Smooth muscle cell (in vitro differentiated cells): ENCODE results near the gene LZTS3. TPM values are rescaled to one million over a fixed set of nuclear protein-coding genes. Genes with fewer than 3 reads are reported as not detected.
A peak's percentile ranks its signal among the peaks of the same experiment; 100 is the strongest.
"Not testable (repeated sequence)": the region's sequence is repeated elsewhere in the genome, so short reads cannot be mapped to it uniquely, and the experiment has no call there.

Experiments used
- DNase-seq: peaks from one replicate; lab custom pipeline; 2025; ENCODE audit not compliant: unreplicated experiment; lab: John Stamatoyannopoulos, UW
- H2AFZ ChIP-seq: fragments of 200-600 bp; sonication (generic); 2 replicates; pipeline ENCODE4 v1.6.0; 2016; ENCODE audit warnings: antibody characterized with exemption, low read depth, mild to moderate bottlenecking
- H3F3A ChIP-seq: fragments of 200-600 bp; sonication (generic); 2 replicates; pipeline ENCODE4 v1.6.0; 2017; ENCODE audit warnings: antibody characterized with exemption, low read depth
- H3K27ac ChIP-seq: fragments of 200-600 bp; sonication (generic); 2 replicates; pipeline ENCODE4 v1.5.1; 2016; ENCODE audit warnings: low read depth, mild to moderate bottlenecking
- H3K27me3 ChIP-seq: fragments of 200-600 bp; sonication (generic); 2 replicates; pipeline ENCODE4 v1.6.1; 2016; ENCODE audit warnings: low read depth, mild to moderate bottlenecking
- H3K36me3 ChIP-seq: fragments of 200-600 bp; sonication (generic); 2 replicates; pipeline ENCODE4 v1.5.1; 2016; ENCODE audit warnings: low read depth
- H3K4me1 ChIP-seq: fragments of 200-600 bp; sonication (generic); 2 replicates; pipeline ENCODE4 v1.5.1; 2016; ENCODE audit warnings: low read depth
- H3K4me2 ChIP-seq: fragments of 200-600 bp; sonication (generic); 2 replicates; pipeline ENCODE4 v1.6.0; 2016; ENCODE audit warnings: mild to moderate bottlenecking
- H3K4me3 ChIP-seq: fragments of 200-600 bp; sonication (generic); 2 replicates; pipeline ENCODE4 v1.5.1; 2016; ENCODE audit warnings: mild to moderate bottlenecking
- H3K79me2 ChIP-seq: fragments of 200-600 bp; sonication (generic); 2 replicates; pipeline ENCODE4 v1.6.0; 2016; ENCODE audit warnings: low read depth, mild to moderate bottlenecking
- H3K9ac ChIP-seq: fragments of 200-600 bp; sonication (generic); 2 replicates; pipeline ENCODE4 v1.6.0; 2016; ENCODE audit warnings: low read depth
- H3K9me3 ChIP-seq: fragments of 200-600 bp; sonication (generic); replicated peaks from 2 replicates; pipeline ENCODE4 v1.5.1; 2016; ENCODE audit warnings: low read depth
- H4K20me1 ChIP-seq: fragments of 200-600 bp; sonication (generic); 2 replicates; pipeline ENCODE4 v1.6.0; 2016; ENCODE audit warnings: low read depth
- WGBS: methylation state at CpG from one replicate; pipeline ENCODE4 v1.1.7; 2016; ENCODE audit warnings: low lambda C conversion rate; 5-methylcytosine and 5-hydroxymethylcytosine counted together
- polyA plus RNA-seq: library from polyadenylated mRNA; unstranded; fragments of >200 nt; fragmentation: Nextera tagmentation; extraction: Ambion mirVana; gene quantifications from 2 replicates; pipeline ENCODE4 v1.2.1, GENCODE V29; 2016
- total RNA-seq: library from RNA; depleted of rRNA; stranded (reverse); fragments of >200 nt; gene quantifications from 2 replicates; pipeline ENCODE4 v1.2.3, GENCODE V29; 2014
- TF ChIP-seq, protein P1 (sequence below): fragments of 200-600 bp; sonication (generic); IDR thresholded peaks from 2 replicates; pipeline ENCODE4 v1.5.1; 2017; ENCODE audit warnings: borderline replicate concordance, mild to moderate bottlenecking, antibody characterized with exemption; ENCODE audit not compliant: insufficient read depth, poor library complexity, severe bottlenecking

LZTS3 gene
- total and polyA plus RNA-seq, 2 experiments from 2014 or later, result 6.1 to 6.9 TPM

DNA sequence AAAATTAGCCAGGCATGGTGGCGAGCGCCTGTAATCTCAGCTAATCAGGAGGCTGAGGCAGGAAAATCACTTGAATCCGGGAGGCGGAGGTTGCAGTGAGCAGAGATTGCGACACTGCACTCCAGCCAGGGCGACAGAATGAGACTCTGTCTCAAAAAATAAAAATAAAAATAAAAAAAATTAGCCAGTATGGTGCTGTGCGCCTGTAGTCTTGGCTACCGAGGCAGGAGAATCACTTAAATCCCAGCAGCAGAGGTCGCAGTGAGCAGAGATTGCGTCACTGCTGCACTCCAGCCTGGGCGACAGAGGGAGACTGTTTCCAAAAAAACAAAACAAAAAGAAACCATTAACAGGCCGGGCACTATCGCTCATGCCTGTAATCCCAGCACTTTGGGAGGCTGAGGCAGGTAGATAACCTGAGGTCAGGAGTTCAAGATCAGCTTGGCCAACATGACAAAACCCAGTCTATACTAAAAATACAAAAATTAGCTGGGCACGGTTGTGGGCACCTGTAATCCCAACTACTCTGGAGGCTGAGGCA is 55.4 kb downstream of the LZTS3 start:
- H3K27me3 ChIP-seq, H2AFZ ChIP-seq, H3K9me3 ChIP-seq, H3K4me1 ChIP-seq, H3K27ac ChIP-seq, H3K4me3 ChIP-seq, DNase-seq, H3K36me3 ChIP-seq, H3F3A ChIP-seq, H3K79me2 ChIP-seq, H3K4me2 ChIP-seq, H3K9ac ChIP-seq: not testable (repeated sequence)
- peaks cover 20% of the 10 kb centered on the region for H4K20me1 ChIP-seq
- WGBS, result 55% methylated on average over 14 of the region's 14 CpGs
- TF ChIP-seq, protein P1, sequence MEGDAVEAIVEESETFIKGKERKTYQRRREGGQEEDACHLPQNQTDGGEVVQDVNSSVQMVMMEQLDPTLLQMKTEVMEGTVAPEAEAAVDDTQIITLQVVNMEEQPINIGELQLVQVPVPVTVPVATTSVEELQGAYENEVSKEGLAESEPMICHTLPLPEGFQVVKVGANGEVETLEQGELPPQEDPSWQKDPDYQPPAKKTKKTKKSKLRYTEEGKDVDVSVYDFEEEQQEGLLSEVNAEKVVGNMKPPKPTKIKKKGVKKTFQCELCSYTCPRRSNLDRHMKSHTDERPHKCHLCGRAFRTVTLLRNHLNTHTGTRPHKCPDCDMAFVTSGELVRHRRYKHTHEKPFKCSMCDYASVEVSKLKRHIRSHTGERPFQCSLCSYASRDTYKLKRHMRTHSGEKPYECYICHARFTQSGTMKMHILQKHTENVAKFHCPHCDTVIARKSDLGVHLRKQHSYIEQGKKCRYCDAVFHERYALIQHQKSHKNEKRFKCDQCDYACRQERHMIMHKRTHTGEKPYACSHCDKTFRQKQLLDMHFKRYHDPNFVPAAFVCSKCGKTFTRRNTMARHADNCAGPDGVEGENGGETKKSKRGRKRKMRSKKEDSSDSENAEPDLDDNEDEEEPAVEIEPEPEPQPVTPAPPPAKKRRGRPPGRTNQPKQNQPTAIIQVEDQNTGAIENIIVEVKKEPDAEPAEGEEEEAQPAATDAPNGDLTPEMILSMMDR, result peak; percentile 17

- no peaks in the 10 kb centered on the region for H3F3A ChIP-seq
- no peak overlapping the region for H3K4me2 ChIP-seq
- no peak overlapping the region for H2AFZ ChIP-seq
- no peaks in the 10 kb centered on the region for H3K36me3 ChIP-seq
- no peaks in the 10 kb centered on the region for H3K79me2 ChIP-seq
- no peak overlapping the region for H3K27ac ChIP-seq
- WGBS, result 91% methylated on average over 4 of the region's 4 CpGs
- no peaks in the 10 kb centered on the region for H3K4me1 ChIP-seq
- no peak overlapping the region for H3K4me3 ChIP-seq
- DNase-seq, result no peak
- TF ChIP-seq, protein P1, result no peak
- no peaks in the 10 kb centered on the region for H3K27me3 ChIP-seq
- H4K20me1 ChIP-seq, result peaks cover 20% of the 10 kb centered on the region
- no peaks in the 10 kb centered on the region for H3K9me3 ChIP-seq
- no peak overlapping the region for H3K9ac ChIP-seq
These were observed 57.0 kb downstream of the LZTS3 start for GRCh38 chr20:3116341-3116740.

GRCh38 chr20:3115190-3116107 is 57.9 kb downstream of the LZTS3 start:
- Histone ChIP-seq H3F3A (no peaks in the 10 kb centered on the region), H3K27me3 (no peaks in the 10 kb centered on the region), H3K79me2 (no peaks in the 10 kb centered on the region), H2AFZ (no peak overlapping the region), H3K36me3 (no peaks in the 10 kb centered on the region), H4K20me1 (peaks cover 20% of the 10 kb centered on the region), H3K9ac (no peak overlapping the region), H3K27ac (no peak overlapping the region), H3K4me1 (no peaks in the 10 kb centered on the region), H3K9me3 (no peaks in the 10 kb centered on the region), H3K4me3 (no peak overlapping the region), H3K4me2 (no peak overlapping the region)
- TF ChIP-seq, protein P1, result peak; percentile 58
- DNase-seq, result no peak
- 67% methylated on average over 30 of the region's 30 CpGs for WGBS

Other genes with a start within 250 kb of the LZTS3 start
- not detected in 2 replicates for gene GNRH2, start 129.9 kb downstream of the LZTS3 start, total RNA-seq
- gene GNRH2, start 129.9 kb downstream of the LZTS3 start, polyA plus RNA-seq, result not detected in 2 replicates
- 18.3 and 24.4 TPM in 2 replicates for gene MRPS26, start 127.5 kb downstream of the LZTS3 start, total RNA-seq
- gene MRPS26, start 127.5 kb downstream of the LZTS3 start, polyA plus RNA-seq, result 62.9 and 79.6 TPM in 2 replicates
- not detected in 2 replicates for gene OXT, start 101.9 kb downstream of the LZTS3 start, total RNA-seq
- 2.8 and 3.5 TPM in 2 replicates for gene OXT, start 101.9 kb downstream of the LZTS3 start, polyA plus RNA-seq
- not detected in 2 replicates for gene AVP, start 88.8 kb downstream of the LZTS3 start, total RNA-seq
- not detected in 2 replicates for gene AVP, start 88.8 kb downstream of the LZTS3 start, polyA plus RNA-seq
- 17.2 and 24.2 TPM in 2 replicates for gene FASTKD5, start 13.7 kb downstream of the LZTS3 start, total RNA-seq
- gene FASTKD5, start 13.7 kb downstream of the LZTS3 start, polyA plus RNA-seq, result 11.8 TPM in 2 replicates
- 3.4 and 4.9 TPM in 2 replicates for gene UBOX5, start 13.7 kb downstream of the LZTS3 start, total RNA-seq
- gene UBOX5, start 13.7 kb downstream of the LZTS3 start, polyA plus RNA-seq, result 8.1 and 9.0 TPM in 2 replicates
- 20.4 and 55.4 TPM in 2 replicates for gene DDRGK1, start 31.1 kb upstream of the LZTS3 start, total RNA-seq
- 48.0 and 66.6 TPM in 2 replicates for gene DDRGK1, start 31.1 kb upstream of the LZTS3 start, polyA plus RNA-seq
- 18.9 and 20.4 TPM in 2 replicates for gene ITPA, start 35.9 kb upstream of the LZTS3 start, total RNA-seq
- 51.6 and 55.8 TPM in 2 replicates for gene ITPA, start 35.9 kb upstream of the LZTS3 start, polyA plus RNA-seq
- 0.27 and 0.45 TPM in 2 replicates for gene SLC4A11, start 65.6 kb upstream of the LZTS3 start, total RNA-seq
- gene SLC4A11, start 65.6 kb upstream of the LZTS3 start, polyA plus RNA-seq, result 1.5 and 3.4 TPM in 2 replicates
- gene DNAAF9, start 234.1 kb upstream of the LZTS3 start, total RNA-seq, result 17.1 and 19.6 TPM in 2 replicates
- gene DNAAF9, start 234.1 kb upstream of the LZTS3 start, polyA plus RNA-seq, result 8.1 and 8.8 TPM in 2 replicates